Epithelial cell of proximal tubule (primary cell): ENCODE data around the gene XRCC3. TPM values are rescaled to one million over a fixed set of nuclear protein-coding genes. Genes with fewer than 3 reads are reported as not detected.

ENCODE experiments used
- DNase-seq: peaks from one replicate; pipeline ENCODE4 v3.0.0-alpha.2; 2011; ENCODE audit warnings: low read depth
- H3K4me3 ChIP-seq: 2 replicates; pipeline ENCODE4 v1.5.1; 2011; ENCODE audit warnings: low read depth, mild to moderate bottlenecking, low read length
- CTCF ChIP-seq: conservative IDR thresholded peaks from 2 replicates; pipeline ENCODE4 v1.5.1; 2012; ENCODE audit warnings: low read depth, mild to moderate bottlenecking, low read length
- total RNA-seq: library from RNA; depleted of rRNA; stranded (reverse); fragments of >200 nt; gene quantifications from 2 replicates; pipeline ENCODE4 v1.2.3, GENCODE V29; 2015

XRCC3 gene
- total RNA-seq, 1 donor from 2014 or later: 32.5 TPM

GRCh38 chr14:103718572-103718971 is 3.3 kb upstream of the XRCC3 start:
- no peak for DNase-seq
- no peak for TF ChIP-seq CTCF
- H3K4me3 ChIP-seq: no peak overlapping the region

DNA sequence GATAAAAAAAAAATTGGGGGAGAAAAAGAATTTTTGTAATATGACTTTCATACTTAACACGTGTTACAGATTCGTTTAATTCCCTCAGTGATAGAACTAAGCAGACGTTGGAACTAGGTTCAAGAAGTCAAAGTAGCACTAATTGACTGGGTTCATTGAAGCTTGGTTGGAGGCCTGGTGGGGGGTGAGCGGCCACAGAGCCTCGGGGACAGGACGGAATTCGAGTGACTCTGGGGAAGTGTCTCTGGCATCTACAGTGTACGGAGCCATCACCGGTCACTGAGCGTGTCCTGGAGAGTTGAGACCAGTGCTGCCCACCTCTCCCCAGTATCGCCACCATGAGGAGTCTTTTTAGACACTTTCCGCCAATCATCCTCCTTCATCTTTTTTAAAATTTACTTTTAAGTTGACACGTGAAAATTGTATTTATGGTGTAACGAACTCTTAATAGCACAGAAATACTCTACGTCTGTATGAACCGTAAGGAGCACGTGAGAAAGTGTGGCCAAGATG is 1.7 kb upstream of the XRCC3 start:
- DNase-seq: no peak
- H3K4me3 ChIP-seq: peak overlapping the region; percentile 85
- TF ChIP-seq CTCF: no peak

DNA sequence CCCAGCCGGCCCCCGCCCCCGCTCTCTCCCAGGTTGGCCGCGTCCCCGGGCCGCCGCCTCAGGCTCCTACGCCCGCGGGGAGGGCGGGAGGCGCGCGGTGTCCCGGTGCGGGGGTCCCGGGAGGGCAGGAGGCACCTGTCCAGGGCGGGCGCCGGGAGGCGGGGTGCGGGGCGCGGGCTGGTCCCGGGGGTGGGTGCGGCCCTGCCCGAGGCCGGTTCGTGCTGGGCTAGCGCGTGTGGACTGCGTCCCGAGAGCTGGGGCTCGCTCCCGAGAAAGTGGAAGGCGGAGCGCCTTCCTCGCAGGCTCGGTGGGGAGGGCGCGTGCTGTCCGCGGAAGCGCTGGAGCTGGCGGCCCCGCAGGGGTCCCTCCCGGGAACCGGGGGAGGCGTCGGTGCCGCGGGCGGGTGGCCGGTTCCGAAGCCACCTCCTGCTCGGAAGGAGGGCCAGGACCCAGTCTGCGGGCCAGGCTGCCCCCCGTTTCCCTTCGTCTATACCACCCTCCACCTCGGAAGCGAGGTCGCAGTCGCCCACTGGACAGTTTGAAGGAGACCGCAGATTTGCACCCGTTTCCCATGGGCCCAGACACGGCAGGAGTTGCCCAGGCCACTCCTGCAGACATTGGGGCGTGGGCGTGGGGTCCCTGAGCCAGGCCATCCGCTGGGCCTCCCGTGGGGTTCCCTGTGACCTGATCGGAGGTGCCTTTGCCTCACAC is 995 bp upstream of the XRCC3 start:
- no peak for DNase-seq
- no peak for TF ChIP-seq CTCF
- H3K4me3 ChIP-seq: peak overlapping the region; percentile 85

GRCh38 chr14:103714063-103714724 is 1.1 kb downstream of the XRCC3 start:
- peak overlapping the region; percentile 57 for H3K4me3 ChIP-seq
- TF ChIP-seq CTCF: no peak
- no peak for DNase-seq

- no peak overlapping the region for H3K4me3 ChIP-seq
- DNase-seq: no peak
- no peak for TF ChIP-seq CTCF
Measured at GRCh38 chr14:103713304-103714062, 1.8 kb downstream of the XRCC3 start.

DNA sequence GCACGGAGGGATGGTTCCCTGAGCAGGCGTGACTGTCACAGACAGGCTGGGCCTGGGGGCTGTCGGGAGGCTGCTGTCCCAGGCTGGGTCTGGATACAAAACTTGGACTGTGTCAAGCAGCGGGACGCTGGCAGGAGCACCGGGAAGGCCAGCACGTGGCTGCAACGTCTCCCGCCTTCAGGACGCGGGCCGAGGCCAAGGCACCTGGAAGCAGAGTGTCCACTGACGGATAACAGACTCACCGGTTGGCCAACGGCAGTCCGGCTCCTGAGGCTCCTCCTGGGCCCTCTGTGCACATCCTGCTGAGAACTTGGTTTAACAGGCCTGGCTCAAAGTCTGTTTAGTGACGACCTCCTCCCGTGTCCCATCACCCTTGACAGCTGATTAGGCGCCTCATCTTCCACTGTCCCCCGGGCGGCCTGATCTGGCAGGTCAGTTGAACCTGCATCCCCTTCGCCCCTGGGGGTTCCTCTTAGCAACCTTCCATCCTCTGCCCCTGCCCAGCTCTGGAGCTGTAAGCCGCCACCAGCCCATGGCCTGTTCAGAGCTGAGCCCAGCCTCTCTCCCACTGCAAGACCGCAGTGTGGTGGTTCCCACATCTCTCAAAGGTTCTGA is 2.5 kb downstream of the XRCC3 start:
- no peak for TF ChIP-seq CTCF
- no peak for DNase-seq
- H3K4me3 ChIP-seq: no peak overlapping the region
